ENCODE measurements around the gene LRBA. TPM values are rescaled to one million over a fixed set of nuclear protein-coding genes. Genes with fewer than 3 reads are reported as not detected.

LRBA gene
- total RNA-seq, 1 donor: 38.4 TPM

DNA sequence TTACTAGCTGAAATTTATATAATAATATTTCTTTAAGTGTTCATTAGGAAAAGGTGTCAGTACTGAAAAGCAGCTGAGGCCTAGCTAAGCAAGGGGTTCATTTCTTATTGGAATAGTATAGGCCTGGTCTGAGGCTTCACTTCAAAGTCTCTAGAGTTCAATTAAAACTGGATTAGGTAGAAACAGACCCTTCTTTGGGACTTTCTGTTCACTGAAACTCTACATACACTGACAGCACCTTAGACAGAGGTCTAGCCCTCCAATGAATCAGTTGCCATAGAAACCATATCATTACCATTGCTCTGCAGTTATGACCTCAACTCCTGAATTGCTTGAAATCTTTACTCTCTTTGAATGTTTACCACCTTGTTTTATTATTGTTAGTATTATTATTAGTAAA is 519.5 kb downstream of the LRBA start:
- no peak overlapping the region for H3K4me3 ChIP-seq (ENCODE audit: low read depth, low read length)
- TF ChIP-seq, protein P1, sequence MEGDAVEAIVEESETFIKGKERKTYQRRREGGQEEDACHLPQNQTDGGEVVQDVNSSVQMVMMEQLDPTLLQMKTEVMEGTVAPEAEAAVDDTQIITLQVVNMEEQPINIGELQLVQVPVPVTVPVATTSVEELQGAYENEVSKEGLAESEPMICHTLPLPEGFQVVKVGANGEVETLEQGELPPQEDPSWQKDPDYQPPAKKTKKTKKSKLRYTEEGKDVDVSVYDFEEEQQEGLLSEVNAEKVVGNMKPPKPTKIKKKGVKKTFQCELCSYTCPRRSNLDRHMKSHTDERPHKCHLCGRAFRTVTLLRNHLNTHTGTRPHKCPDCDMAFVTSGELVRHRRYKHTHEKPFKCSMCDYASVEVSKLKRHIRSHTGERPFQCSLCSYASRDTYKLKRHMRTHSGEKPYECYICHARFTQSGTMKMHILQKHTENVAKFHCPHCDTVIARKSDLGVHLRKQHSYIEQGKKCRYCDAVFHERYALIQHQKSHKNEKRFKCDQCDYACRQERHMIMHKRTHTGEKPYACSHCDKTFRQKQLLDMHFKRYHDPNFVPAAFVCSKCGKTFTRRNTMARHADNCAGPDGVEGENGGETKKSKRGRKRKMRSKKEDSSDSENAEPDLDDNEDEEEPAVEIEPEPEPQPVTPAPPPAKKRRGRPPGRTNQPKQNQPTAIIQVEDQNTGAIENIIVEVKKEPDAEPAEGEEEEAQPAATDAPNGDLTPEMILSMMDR (IDR thresholded peaks at IDR 0.05; ENCODE audit: insufficient read depth, low read depth, low read length): no peak
- DNase-seq (ENCODE audit: low read depth): no peak

DNA sequence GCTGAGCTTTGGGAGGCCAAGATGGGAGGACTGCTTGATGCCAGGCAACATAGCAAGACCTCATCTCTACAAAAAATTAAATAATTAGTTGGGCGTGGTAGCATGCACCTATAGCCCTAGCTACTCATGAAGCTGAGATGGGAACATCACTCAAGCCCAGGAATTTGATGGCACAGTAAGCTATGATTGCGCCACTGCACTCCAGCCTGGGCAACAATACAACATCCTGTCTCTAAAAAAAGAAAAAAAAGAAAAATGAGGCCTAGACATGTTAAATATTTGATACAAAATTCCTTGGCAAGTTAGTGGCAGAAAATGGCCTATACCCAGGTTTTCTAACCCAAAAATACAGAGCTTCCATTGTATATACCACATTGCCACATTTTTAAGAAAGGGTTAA is 521.2 kb downstream of the LRBA start:
- H3K4me3 ChIP-seq (ENCODE audit: low read depth, low read length): no peak overlapping the region
- no peak for DNase-seq (ENCODE audit: low read depth)
- TF ChIP-seq, protein P1 (IDR thresholded peaks at IDR 0.05; ENCODE audit: insufficient read depth, low read depth, low read length): no peak

DNA sequence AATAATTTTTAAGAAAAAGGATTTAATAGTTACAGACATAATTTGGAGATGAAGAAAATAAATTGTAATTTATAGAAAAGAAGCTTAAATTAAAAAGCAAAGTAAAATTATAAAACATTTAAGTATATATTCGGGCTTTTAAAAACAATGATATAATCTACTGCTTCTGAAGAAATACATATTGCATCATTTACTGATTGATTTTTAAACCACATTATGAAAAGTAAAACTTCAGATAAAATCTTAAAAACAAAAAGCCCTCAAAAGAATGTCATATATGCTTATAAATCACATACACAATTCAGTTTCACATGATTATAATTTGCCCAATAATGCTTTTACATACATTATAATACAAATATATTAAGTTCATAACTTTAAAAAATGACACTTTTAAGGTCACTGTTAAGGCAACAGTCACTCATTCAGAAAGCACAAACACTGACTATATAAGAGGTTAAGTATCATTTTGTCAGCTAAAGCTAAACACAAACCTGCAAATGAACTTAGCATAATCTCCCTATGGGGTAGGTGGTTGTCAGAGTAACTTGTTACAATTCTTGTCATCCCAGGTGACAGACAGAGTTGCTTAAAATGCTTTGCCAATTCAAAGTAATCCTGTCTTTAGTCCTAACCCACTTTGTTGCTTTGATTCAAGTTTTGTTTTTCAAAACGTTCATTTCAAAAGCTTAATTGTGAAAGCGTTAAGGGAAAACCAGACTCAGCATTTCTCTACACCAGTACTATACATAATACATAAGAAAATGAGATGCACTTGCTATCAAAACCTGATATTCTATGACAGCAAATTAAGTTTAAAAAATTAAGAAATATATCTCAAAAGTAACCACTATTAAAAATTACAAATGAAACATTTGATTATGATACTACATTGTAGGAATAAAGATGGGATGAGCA is 523.7 kb downstream of the LRBA start:
- DNase-seq (ENCODE audit: low read depth): no peak
- no peak overlapping the region for H3K4me3 ChIP-seq (ENCODE audit: low read depth, low read length)
- TF ChIP-seq, protein P1 (IDR thresholded peaks at IDR 0.05; ENCODE audit: insufficient read depth, low read depth, low read length): no peak

DNA sequence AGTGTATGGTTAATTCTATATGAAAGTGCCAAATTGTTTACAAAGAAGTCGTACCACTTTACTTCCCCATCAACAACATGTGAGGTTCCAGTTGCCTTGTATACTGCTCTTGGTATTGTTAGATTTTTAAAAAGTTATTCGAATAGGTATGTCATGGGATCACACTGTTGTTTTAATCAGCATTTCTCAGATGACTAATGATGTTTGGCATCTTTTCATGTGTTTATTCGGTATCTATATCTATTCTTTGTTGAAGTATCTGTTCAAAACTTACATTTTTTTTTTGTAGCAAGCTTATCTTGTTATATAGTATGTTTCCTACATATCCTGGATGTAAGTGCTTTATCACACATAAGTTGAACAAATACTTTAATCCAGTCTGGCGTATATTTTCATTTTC is 532.5 kb downstream of the LRBA start:
- no peak overlapping the region for H3K4me3 ChIP-seq (ENCODE audit: low read depth, low read length)
- TF ChIP-seq, protein P1 (IDR thresholded peaks at IDR 0.05; ENCODE audit: insufficient read depth, low read depth, low read length): no peak
- no peak for DNase-seq (ENCODE audit: low read depth)

DNA sequence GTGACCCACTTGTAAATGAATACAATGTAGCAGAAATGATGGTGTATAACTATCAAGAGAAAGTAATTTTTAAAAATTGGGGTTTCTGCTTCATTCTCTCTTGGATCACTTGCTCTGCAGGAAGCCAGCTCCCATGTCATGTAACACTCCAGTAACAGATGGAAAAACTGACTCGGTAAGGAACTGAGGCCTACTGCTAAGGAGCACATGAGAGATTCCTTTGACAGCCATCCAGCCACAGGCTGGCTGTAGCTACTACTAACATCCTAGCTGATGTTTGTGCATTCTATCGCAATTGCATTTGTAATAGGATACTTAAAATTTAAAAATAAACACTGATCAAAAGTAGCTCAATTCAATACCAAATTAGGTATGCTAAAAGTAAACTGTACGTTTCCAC is 535.4 kb downstream of the LRBA start:
- no peak for DNase-seq (ENCODE audit: low read depth)
- H3K4me3 ChIP-seq (ENCODE audit: low read depth, low read length): no peak overlapping the region
- TF ChIP-seq, protein P1 (IDR thresholded peaks at IDR 0.05; ENCODE audit: insufficient read depth, low read depth, low read length): no peak

DNA sequence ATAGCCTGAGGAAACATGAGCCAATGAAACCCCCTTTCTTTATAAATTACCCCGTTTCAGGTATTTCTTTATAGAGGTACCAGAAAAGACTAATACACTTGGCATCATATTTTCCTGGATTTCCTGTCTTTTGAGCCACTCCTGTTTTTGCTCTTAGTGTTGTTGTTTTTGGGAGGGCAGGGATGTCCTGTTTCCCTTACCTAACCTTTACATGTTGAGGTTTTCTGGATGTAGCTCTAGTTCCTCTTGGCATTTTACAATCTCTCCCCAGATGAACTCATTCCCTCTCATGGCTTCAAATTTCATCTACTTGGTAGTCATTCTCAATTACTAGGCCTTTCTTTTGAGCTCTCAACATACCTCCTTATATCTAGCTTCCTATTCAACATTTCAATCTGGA is 537.2 kb downstream of the LRBA start:
- TF ChIP-seq, protein P1 (IDR thresholded peaks at IDR 0.05; ENCODE audit: insufficient read depth, low read depth, low read length): no peak
- H3K4me3 ChIP-seq (ENCODE audit: low read depth, low read length): no peak overlapping the region
- DNase-seq (ENCODE audit: low read depth): no peak

All from fibroblast of villous mesenchyme (primary cell).